ENCODE results near the gene TMEM220. TPM values are rescaled to one million over a fixed set of nuclear protein-coding genes. Genes with fewer than 3 reads are reported as not detected.

TMEM220 gene
- total and polyA plus RNA-seq, 9 of the 15 experiments (the other 6 are each of a cell fraction or from before 2014, with no cell fraction given): not detected

DNA sequence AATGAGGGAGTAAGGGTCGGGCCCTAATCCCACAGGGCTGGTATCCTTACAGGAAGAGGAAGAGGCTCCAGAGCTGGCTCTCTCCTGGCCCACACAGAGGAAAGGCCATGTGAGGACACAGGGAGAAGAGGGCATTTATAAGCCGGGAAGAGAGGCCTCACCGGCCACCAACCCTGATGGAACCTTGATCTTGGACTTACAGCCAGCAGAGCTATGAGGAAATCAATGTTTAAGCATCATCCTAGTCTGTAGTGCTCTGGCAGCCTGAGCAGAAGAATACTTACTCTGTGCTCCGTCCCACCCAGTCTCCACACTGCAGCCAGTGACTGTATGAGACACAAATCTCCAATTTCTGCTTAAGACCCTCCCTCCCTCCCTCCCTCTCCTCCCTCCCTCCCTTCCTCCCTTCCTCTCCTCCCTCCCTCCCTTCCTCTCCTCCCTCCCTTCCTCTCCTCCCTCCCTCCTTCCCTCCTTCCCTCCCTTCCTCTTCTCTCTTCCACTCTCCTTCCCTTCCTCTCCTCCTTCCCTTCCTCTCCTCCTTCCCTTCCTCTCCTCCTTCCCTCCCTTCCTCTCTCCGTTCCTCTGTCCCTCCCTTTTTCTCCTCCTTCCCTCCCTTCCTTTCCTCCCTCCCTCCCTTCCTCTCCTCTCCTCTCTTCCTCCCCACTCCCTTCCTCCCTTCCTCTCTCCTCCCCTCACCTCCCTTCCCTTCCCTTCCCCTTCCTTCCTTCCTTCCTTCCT, 8.9 kb upstream of the TMEM220 start (continued):
- TF ChIP-seq L3MBTL2 (IDR thresholded peaks at IDR 0.05): no peak
- no peak for TF ChIP-seq WHSC1 (IDR thresholded peaks at IDR 0.05; ENCODE audit: low read length)
- TF ChIP-seq, protein P1, sequence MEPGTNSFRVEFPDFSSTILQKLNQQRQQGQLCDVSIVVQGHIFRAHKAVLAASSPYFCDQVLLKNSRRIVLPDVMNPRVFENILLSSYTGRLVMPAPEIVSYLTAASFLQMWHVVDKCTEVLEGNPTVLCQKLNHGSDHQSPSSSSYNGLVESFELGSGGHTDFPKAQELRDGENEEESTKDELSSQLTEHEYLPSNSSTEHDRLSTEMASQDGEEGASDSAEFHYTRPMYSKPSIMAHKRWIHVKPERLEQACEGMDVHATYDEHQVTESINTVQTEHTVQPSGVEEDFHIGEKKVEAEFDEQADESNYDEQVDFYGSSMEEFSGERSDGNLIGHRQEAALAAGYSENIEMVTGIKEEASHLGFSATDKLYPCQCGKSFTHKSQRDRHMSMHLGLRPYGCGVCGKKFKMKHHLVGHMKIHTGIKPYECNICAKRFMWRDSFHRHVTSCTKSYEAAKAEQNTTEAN (CRISPR knock-in tag; IDR thresholded peaks at IDR 0.05): no peak
- TF ChIP-seq, protein P2, sequence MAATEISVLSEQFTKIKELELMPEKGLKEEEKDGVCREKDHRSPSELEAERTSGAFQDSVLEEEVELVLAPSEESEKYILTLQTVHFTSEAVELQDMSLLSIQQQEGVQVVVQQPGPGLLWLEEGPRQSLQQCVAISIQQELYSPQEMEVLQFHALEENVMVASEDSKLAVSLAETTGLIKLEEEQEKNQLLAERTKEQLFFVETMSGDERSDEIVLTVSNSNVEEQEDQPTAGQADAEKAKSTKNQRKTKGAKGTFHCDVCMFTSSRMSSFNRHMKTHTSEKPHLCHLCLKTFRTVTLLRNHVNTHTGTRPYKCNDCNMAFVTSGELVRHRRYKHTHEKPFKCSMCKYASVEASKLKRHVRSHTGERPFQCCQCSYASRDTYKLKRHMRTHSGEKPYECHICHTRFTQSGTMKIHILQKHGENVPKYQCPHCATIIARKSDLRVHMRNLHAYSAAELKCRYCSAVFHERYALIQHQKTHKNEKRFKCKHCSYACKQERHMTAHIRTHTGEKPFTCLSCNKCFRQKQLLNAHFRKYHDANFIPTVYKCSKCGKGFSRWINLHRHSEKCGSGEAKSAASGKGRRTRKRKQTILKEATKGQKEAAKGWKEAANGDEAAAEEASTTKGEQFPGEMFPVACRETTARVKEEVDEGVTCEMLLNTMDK (IDR thresholded peaks at IDR 0.05; ENCODE audit: borderline replicate concordance, insufficient read depth, low read depth, low read length, poor library complexity, severe bottlenecking): no peak

DNA sequence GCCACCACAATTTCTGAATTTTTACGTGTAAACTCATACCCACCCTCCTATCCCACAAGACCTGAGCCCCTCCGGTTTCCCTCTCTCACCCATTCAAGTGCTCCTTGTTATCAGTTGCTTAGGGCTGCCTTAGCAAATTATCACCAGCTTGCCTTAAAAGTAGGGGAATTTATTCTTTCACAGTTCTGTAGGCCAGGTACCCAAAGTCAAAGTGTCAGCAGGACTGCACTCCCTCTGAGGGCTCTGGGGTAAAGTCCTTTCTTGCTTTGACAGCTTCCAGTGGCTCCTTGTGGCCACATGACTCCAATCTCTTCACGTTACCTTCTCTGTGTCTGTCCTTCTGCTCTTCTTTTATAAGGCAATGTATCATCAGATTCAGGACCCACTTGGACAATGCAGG, 7.9 kb upstream of the TMEM220 start:
- no peaks in the 10 kb centered on the region for H3K79me2 ChIP-seq (ENCODE audit: control insufficient read depth, insufficient read depth, low read length)
- 6% methylated on average over 3 of the region's 3 CpGs for WGBS (ENCODE audit: insufficient coverage, low coverage, missing lambda C conversion rate)
- in situ Hi-C loops (cut with MboI) (no loop called here), intact Hi-C loops (cut with micrococcal nuclease) (loop anchor here (1.0 kb wide), 1 partner anchor 108 kb away; no protein-coding TSS in a partner anchor)
- ChIA-PET POLR2A (interaction anchor here (1.2 kb wide), 1 partner anchor 11 kb away, joined by 4 read pairs; no protein-coding TSS in a partner anchor), CTCF (ENCODE audit: low intra/inter-chr PET ratio) (interaction anchor here (1.5 kb wide), 1 partner anchor 107 kb away, joined by 5 read pairs; no protein-coding TSS in a partner anchor)
- DNase-seq (ENCODE audit: extremely low read depth in 1 of 4, low spot score in 3 of 4) (no peak), FAIRE-seq (no peak), ATAC-seq (no peak)
- H3K9ac ChIP-seq (ENCODE audit: insufficient read depth in 1 of 2, low read depth in 2 of 2, low read length in 2 of 2): no peak overlapping the region
- BruUV-seq (replicated peaks): no TSS peak
- H3K36me3 ChIP-seq (ENCODE audit: control insufficient read depth, insufficient read depth, low read length): no peaks in the 10 kb centered on the region
- no peak overlapping the region for H2AFZ ChIP-seq (ENCODE audit: low read depth, low read length)
- TF ChIP-seq BACH1 (tag; IDR thresholded peaks at IDR 0.05): no peak
- TF ChIP-seq, protein P3, sequence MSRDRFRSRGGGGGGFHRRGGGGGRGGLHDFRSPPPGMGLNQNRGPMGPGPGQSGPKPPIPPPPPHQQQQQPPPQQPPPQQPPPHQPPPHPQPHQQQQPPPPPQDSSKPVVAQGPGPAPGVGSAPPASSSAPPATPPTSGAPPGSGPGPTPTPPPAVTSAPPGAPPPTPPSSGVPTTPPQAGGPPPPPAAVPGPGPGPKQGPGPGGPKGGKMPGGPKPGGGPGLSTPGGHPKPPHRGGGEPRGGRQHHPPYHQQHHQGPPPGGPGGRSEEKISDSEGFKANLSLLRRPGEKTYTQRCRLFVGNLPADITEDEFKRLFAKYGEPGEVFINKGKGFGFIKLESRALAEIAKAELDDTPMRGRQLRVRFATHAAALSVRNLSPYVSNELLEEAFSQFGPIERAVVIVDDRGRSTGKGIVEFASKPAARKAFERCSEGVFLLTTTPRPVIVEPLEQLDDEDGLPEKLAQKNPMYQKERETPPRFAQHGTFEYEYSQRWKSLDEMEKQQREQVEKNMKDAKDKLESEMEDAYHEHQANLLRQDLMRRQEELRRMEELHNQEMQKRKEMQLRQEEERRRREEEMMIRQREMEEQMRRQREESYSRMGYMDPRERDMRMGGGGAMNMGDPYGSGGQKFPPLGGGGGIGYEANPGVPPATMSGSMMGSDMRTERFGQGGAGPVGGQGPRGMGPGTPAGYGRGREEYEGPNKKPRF (IDR thresholded peaks at IDR 0.05; ENCODE audit: low read depth, low read length): no peak
- TF ChIP-seq KDM1A (IDR thresholded peaks at IDR 0.05): no peak
- no peak for TF ChIP-seq SRSF3 (IDR thresholded peaks at IDR 0.05; ENCODE audit: insufficient read depth, low read length)
- no peak for TF ChIP-seq SLC30A9 (CRISPR knock-in tag; IDR thresholded peaks at IDR 0.05)
- no peak for TF ChIP-seq RNF2 (IDR thresholded peaks at IDR 0.05)
- no peak for TF ChIP-seq CHD4 (IDR thresholded peaks at IDR 0.05; ENCODE audit: insufficient read depth, insufficient replicate concordance, low read depth, low read length, poor library complexity, severe bottlenecking)
- TF ChIP-seq TAL1 (IDR thresholded peaks at IDR 0.05): no peak
- no peak for TF ChIP-seq ZNF311 (CRISPR knock-in tag; IDR thresholded peaks at IDR 0.05)
- TF ChIP-seq GABPA (tag; conservative IDR thresholded peaks at IDR 0.05; ENCODE audit: low read depth): no peak
- no peak for TF ChIP-seq STAT5B (CRISPR knock-in tag; IDR thresholded peaks at IDR 0.05)
- TF ChIP-seq ZNF77 (CRISPR knock-in tag; IDR thresholded peaks at IDR 0.05): no peak
- no peaks in the 10 kb centered on the region for H3K9me3 ChIP-seq (replicated peaks; ENCODE audit: control insufficient read depth, insufficient read depth, low read depth, low read length)
- H3K4me3 ChIP-seq: no peak overlapping the region
- H3K27ac ChIP-seq (ENCODE audit: extremely low read depth, low read depth, low read length): no peak overlapping the region
- H3K4me2 ChIP-seq (ENCODE audit: insufficient read depth, low read length): no peak overlapping the region
- no peaks in the 10 kb centered on the region for H3K9me1 ChIP-seq (ENCODE audit: control insufficient read depth, insufficient read depth, low read length)
- H3K4me1 ChIP-seq (replicated peaks in 1 of 2; ENCODE audit: control insufficient read depth in 2 of 2, insufficient read depth in 2 of 2, low read length in 2 of 2): no peaks in the 10 kb centered on the region
- no peaks in the 10 kb centered on the region for H4K20me1 ChIP-seq (replicated peaks; ENCODE audit: control insufficient read depth, insufficient read depth, low read length)
- peaks cover 0 to 6% of the 10 kb centered on the region in 2 experiments; a peak in 2 of 5 replicates for H3K27me3 ChIP-seq (ENCODE audit: control insufficient read depth in 2 of 2, insufficient read depth in 2 of 2, low read length in 2 of 2)

Data from K562 (cell line).